ENCODE data around the gene SEMA3A. TPM values are rescaled to one million over a fixed set of nuclear protein-coding genes. Genes with fewer than 3 reads are reported as not detected.

SEMA3A gene
- total RNA-seq, 1 donor from 2014 or later, result 134 TPM

GRCh38 chr7:84137812-84138211 lies 56.8 kb downstream of the SEMA3A start:
- H3K36me3 ChIP-seq, result peaks cover 9% of the 10 kb centered on the region
- H3K4me1 Mint-ChIP-seq, result peaks cover 10% of the 10 kb centered on the region
- no peak for DNase-seq (ENCODE audit: low spot score)
- H3K27me3 ChIP-seq, result no peaks in the 10 kb centered on the region
- H3K27me3 Mint-ChIP-seq (ENCODE audit: insufficient read depth, low read depth), result no peaks in the 10 kb centered on the region
- H3F3A ChIP-seq (ENCODE audit: low read depth), result no peaks in the 10 kb centered on the region
- peaks cover 16% of the 10 kb centered on the region for H4K20me1 ChIP-seq (ENCODE audit: low read depth)
- H2AFZ ChIP-seq (replicated peaks), result no peak overlapping the region
- no peak overlapping the region for H3K27ac Mint-ChIP-seq
- H3K4me2 ChIP-seq, result no peak overlapping the region
- H3K79me2 ChIP-seq (ENCODE audit: low read depth), result peaks cover 72% of the 10 kb centered on the region
- H3K36me3 Mint-ChIP-seq, result peaks cover 28% of the 10 kb centered on the region
- peaks cover 3% of the 10 kb centered on the region for H3K9me3 Mint-ChIP-seq
- H3K4me3 Mint-ChIP-seq, result no peak overlapping the region
- H3K4me3 ChIP-seq, result no peak overlapping the region
- no peak overlapping the region for H3K9ac ChIP-seq
- H3K27ac ChIP-seq, result no peak overlapping the region
- no peaks in the 10 kb centered on the region for H3K9me3 ChIP-seq (ENCODE audit: low read depth)
- H3K4me1 ChIP-seq, result peaks cover 5% of the 10 kb centered on the region
- TF ChIP-seq EZH2 (IDR thresholded peaks at IDR 0.05) (no peak), EZH2phosphoT487 (IDR thresholded peaks at IDR 0.05) (no peak)
- TF ChIP-seq, protein P1, sequence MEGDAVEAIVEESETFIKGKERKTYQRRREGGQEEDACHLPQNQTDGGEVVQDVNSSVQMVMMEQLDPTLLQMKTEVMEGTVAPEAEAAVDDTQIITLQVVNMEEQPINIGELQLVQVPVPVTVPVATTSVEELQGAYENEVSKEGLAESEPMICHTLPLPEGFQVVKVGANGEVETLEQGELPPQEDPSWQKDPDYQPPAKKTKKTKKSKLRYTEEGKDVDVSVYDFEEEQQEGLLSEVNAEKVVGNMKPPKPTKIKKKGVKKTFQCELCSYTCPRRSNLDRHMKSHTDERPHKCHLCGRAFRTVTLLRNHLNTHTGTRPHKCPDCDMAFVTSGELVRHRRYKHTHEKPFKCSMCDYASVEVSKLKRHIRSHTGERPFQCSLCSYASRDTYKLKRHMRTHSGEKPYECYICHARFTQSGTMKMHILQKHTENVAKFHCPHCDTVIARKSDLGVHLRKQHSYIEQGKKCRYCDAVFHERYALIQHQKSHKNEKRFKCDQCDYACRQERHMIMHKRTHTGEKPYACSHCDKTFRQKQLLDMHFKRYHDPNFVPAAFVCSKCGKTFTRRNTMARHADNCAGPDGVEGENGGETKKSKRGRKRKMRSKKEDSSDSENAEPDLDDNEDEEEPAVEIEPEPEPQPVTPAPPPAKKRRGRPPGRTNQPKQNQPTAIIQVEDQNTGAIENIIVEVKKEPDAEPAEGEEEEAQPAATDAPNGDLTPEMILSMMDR (IDR thresholded peaks at IDR 0.05), result no peak

DNA sequence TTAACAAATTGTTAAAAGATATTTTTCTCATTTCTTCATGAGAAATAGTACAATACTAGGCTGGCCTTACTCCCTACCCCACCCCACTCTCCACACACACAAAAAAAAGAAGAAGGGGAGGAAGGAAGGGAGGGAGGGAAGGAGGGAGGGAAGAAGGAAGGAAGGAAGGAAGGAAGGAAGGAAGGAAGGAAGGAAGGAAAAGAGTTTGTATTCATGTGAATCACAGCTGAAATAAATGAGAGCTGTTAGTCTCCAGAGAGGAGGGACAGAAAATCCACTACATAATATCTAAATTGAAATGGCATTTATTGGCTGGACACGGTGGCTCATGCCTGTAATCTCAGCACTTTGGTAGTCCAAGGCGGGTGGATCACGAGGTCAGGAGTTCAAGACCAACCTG lies 57.8 kb downstream of the SEMA3A start:
- TF ChIP-seq, protein P1 (IDR thresholded peaks at IDR 0.05), result no peak
- TF ChIP-seq EZH2phosphoT487 (IDR thresholded peaks at IDR 0.05) (no peak), EZH2 (IDR thresholded peaks at IDR 0.05) (no peak)
- Histone ChIP-seq H3K4me1 (peaks cover 5% of the 10 kb centered on the region), H3K27me3 (no peaks in the 10 kb centered on the region), H4K20me1 (ENCODE audit: low read depth) (peaks cover 16% of the 10 kb centered on the region), H3K36me3 (peaks cover 9% of the 10 kb centered on the region), H3K9me3 (ENCODE audit: low read depth) (no peaks in the 10 kb centered on the region), H3K4me3 (no peak overlapping the region), H3K27ac (no peak overlapping the region), H3K9ac (no peak overlapping the region), H2AFZ (replicated peaks) (no peak overlapping the region), H3K4me2 (no peak overlapping the region), H3K79me2 (ENCODE audit: low read depth) (peaks cover 62% of the 10 kb centered on the region), H3F3A (ENCODE audit: low read depth) (no peaks in the 10 kb centered on the region)
- Mint-ChIP-seq H3K27me3 (ENCODE audit: insufficient read depth, low read depth) (no peaks in the 10 kb centered on the region), H3K36me3 (peaks cover 26% of the 10 kb centered on the region), H3K27ac (no peak overlapping the region), H3K4me3 (no peak overlapping the region), H3K9me3 (peaks cover 3% of the 10 kb centered on the region), H3K4me1 (peaks cover 10% of the 10 kb centered on the region)
- no peak for DNase-seq (ENCODE audit: low spot score)

- Histone ChIP-seq H3K79me2 (ENCODE audit: low read depth) (peaks cover 57% of the 10 kb centered on the region), H3K27ac (no peak overlapping the region), H3K27me3 (no peaks in the 10 kb centered on the region), H3F3A (ENCODE audit: low read depth) (no peaks in the 10 kb centered on the region), H3K36me3 (peaks cover 9% of the 10 kb centered on the region), H3K4me3 (no peak overlapping the region), H3K4me1 (peaks cover 5% of the 10 kb centered on the region), H3K4me2 (no peak overlapping the region), H3K9me3 (ENCODE audit: low read depth) (no peaks in the 10 kb centered on the region), H2AFZ (replicated peaks) (no peak overlapping the region), H4K20me1 (ENCODE audit: low read depth) (peaks cover 16% of the 10 kb centered on the region), H3K9ac (no peak overlapping the region)
- DNase-seq (ENCODE audit: low spot score), result no peak
- peaks cover 23% of the 10 kb centered on the region for H3K36me3 Mint-ChIP-seq
- no peaks in the 10 kb centered on the region for H3K27me3 Mint-ChIP-seq (ENCODE audit: insufficient read depth, low read depth)
- H3K27ac Mint-ChIP-seq, result no peak overlapping the region
- no peak for TF ChIP-seq EZH2 (IDR thresholded peaks at IDR 0.05)
- TF ChIP-seq, protein P1 (IDR thresholded peaks at IDR 0.05), result no peak
- TF ChIP-seq EZH2phosphoT487 (IDR thresholded peaks at IDR 0.05), result no peak
- H3K4me1 Mint-ChIP-seq, result peaks cover 10% of the 10 kb centered on the region
- peaks cover 3% of the 10 kb centered on the region for H3K9me3 Mint-ChIP-seq
- no peak overlapping the region for H3K4me3 Mint-ChIP-seq
These were observed 58.3 kb downstream of the SEMA3A start for GRCh38 chr7:84136336-84136735.
